Measurements from ENCODE around the gene RAPGEF4.

Gene RAPGEF4

GRCh38 chr2:173050684-173051083 is 315.0 kb downstream of the RAPGEF4 start:
- H3K9ac ChIP-seq (ENCODE audit: low read length) = no peak overlapping the region
- no CpG with 5 or more reads among the region's 4 CpGs for WGBS (ENCODE audit: extremely low coverage, insufficient coverage, insufficient read length)
- H3K27me3 ChIP-seq (ENCODE audit: insufficient read depth, low read length) = no peaks in the 10 kb centered on the region
- H3K4me1 ChIP-seq (ENCODE audit: control insufficient read depth in 1 of 2, insufficient read depth in 2 of 2, low read length in 2 of 2) = peaks cover 3 to 11% of the 10 kb centered on the region in 2 experiments
- H2BK5ac ChIP-seq (ENCODE audit: low read depth, low read length, poor library complexity) = no peak overlapping the region
- no peaks in the 10 kb centered on the region for H3K79me2 ChIP-seq (ENCODE audit: control insufficient read depth, insufficient read depth, low read length, poor library complexity)
- H3K79me1 ChIP-seq (ENCODE audit: low read length) = peaks cover 3% of the 10 kb centered on the region
- DNase-seq = peak; percentile 16 to 24
- peak overlapping the region; percentile 63 for H2BK120ac ChIP-seq (ENCODE audit: insufficient read depth, low read length, poor library complexity)
- no peak overlapping the region for H3K4me2 ChIP-seq (ENCODE audit: low read length)
- H4K91ac ChIP-seq (ENCODE audit: low read depth, low read length) = peak overlapping the region; percentile 25
- H2AFZ ChIP-seq (ENCODE audit: insufficient read depth, low read length, poor library complexity) = no peak overlapping the region
- H3K23ac ChIP-seq (ENCODE audit: low read length) = no peak overlapping the region
- H4K8ac ChIP-seq (ENCODE audit: low read depth, low read length) = no peak overlapping the region
- H3K4ac ChIP-seq (ENCODE audit: low read depth, low read length) = no peak overlapping the region
- H3K36me3 ChIP-seq (ENCODE audit: control insufficient read depth in 1 of 2, insufficient read depth in 2 of 2, low read length in 2 of 2) = no peaks in the 10 kb centered on the region
- no peak overlapping the region for H3K4me3 ChIP-seq (ENCODE audit: low read depth, low read length)
- no peak overlapping the region for H2AK5ac ChIP-seq (ENCODE audit: low read length)
- H3K27ac ChIP-seq (ENCODE audit: low read depth, low read length) = no peak overlapping the region
- no peak overlapping the region for H3K18ac ChIP-seq (ENCODE audit: low read length)
- no peak overlapping the region for H4K12ac ChIP-seq (ENCODE audit: low read depth, low read length)
- no peak overlapping the region for H3K14ac ChIP-seq (ENCODE audit: low read length)
- peak overlapping the region; percentile 24 for H2BK12ac ChIP-seq (ENCODE audit: low read length)
- H3K9me3 ChIP-seq (ENCODE audit: insufficient read depth, low read depth, low read length) = no peaks in the 10 kb centered on the region

GRCh38 chr2:173051463-173052215 is 316.0 kb downstream of the RAPGEF4 start:
- Histone ChIP-seq H3K79me1 (ENCODE audit: low read length) (peaks cover 3% of the 10 kb centered on the region), H3K4me2 (ENCODE audit: low read length) (no peak overlapping the region), H3K14ac (ENCODE audit: low read length) (no peak overlapping the region), H2AFZ (ENCODE audit: insufficient read depth, low read length, poor library complexity) (no peak overlapping the region), H3K23ac (ENCODE audit: low read length) (no peak overlapping the region), H3K9me3 (ENCODE audit: insufficient read depth, low read depth, low read length) (no peaks in the 10 kb centered on the region), H3K4me1 (ENCODE audit: control insufficient read depth in 1 of 2, insufficient read depth in 2 of 2, low read length in 2 of 2) (peaks cover 3 to 11% of the 10 kb centered on the region in 2 experiments), H3K4me3 (ENCODE audit: low read depth, low read length) (no peak overlapping the region), H4K12ac (ENCODE audit: low read depth, low read length) (no peak overlapping the region), H3K9ac (ENCODE audit: low read length) (no peak overlapping the region), H2BK120ac (ENCODE audit: insufficient read depth, low read length, poor library complexity) (no peak overlapping the region), H3K36me3 (ENCODE audit: control insufficient read depth in 1 of 2, insufficient read depth in 2 of 2, low read length in 2 of 2) (no peaks in the 10 kb centered on the region), H2AK5ac (ENCODE audit: low read length) (no peak overlapping the region), H3K27me3 (ENCODE audit: insufficient read depth, low read length) (no peaks in the 10 kb centered on the region), H3K27ac (ENCODE audit: low read depth, low read length) (peak overlapping the region; percentile 11), H3K4ac (ENCODE audit: low read depth, low read length) (no peak overlapping the region), H2BK5ac (ENCODE audit: low read depth, low read length, poor library complexity) (no peak overlapping the region), H3K18ac (ENCODE audit: low read length) (no peak overlapping the region), H2BK12ac (ENCODE audit: low read length) (no peak overlapping the region), H4K91ac (ENCODE audit: low read depth, low read length) (no peak overlapping the region), H4K8ac (ENCODE audit: low read depth, low read length) (no peak overlapping the region), H3K79me2 (ENCODE audit: control insufficient read depth, insufficient read depth, low read length, poor library complexity) (no peaks in the 10 kb centered on the region)
- WGBS (ENCODE audit: extremely low coverage, insufficient coverage, insufficient read length) = no CpG with 5 or more reads among the region's 7 CpGs
- peak; percentile 12 to 41 for DNase-seq

GRCh38 chr2:173053043-173053699 is 317.5 kb downstream of the RAPGEF4 start:
- no peak overlapping the region for H3K4ac ChIP-seq (ENCODE audit: low read depth, low read length)
- no peaks in the 10 kb centered on the region for H3K27me3 ChIP-seq (ENCODE audit: insufficient read depth, low read length)
- no peak overlapping the region for H2BK120ac ChIP-seq (ENCODE audit: insufficient read depth, low read length, poor library complexity)
- no peak overlapping the region for H3K14ac ChIP-seq (ENCODE audit: low read length)
- H4K8ac ChIP-seq (ENCODE audit: low read depth, low read length) = no peak overlapping the region
- H3K9me3 ChIP-seq (ENCODE audit: insufficient read depth, low read depth, low read length) = no peaks in the 10 kb centered on the region
- peaks cover 3 to 11% of the 10 kb centered on the region in 2 experiments for H3K4me1 ChIP-seq (ENCODE audit: control insufficient read depth in 1 of 2, insufficient read depth in 2 of 2, low read length in 2 of 2)
- H3K79me2 ChIP-seq (ENCODE audit: control insufficient read depth, insufficient read depth, low read length, poor library complexity) = no peaks in the 10 kb centered on the region
- no peak overlapping the region for H3K4me3 ChIP-seq (ENCODE audit: low read depth, low read length)
- H3K4me2 ChIP-seq (ENCODE audit: low read length) = no peak overlapping the region
- no peak overlapping the region for H4K91ac ChIP-seq (ENCODE audit: low read depth, low read length)
- peaks cover 3% of the 10 kb centered on the region for H3K79me1 ChIP-seq (ENCODE audit: low read length)
- H3K27ac ChIP-seq (ENCODE audit: low read depth, low read length) = peak overlapping the region; percentile 62
- H2AFZ ChIP-seq (ENCODE audit: insufficient read depth, low read length, poor library complexity) = no peak overlapping the region
- H2BK12ac ChIP-seq (ENCODE audit: low read length) = no peak overlapping the region
- no peaks in the 10 kb centered on the region for H3K36me3 ChIP-seq (ENCODE audit: control insufficient read depth in 1 of 2, insufficient read depth in 2 of 2, low read length in 2 of 2)
- no peak overlapping the region for H4K12ac ChIP-seq (ENCODE audit: low read depth, low read length)
- H3K23ac ChIP-seq (ENCODE audit: low read length) = no peak overlapping the region
- DNase-seq = peak in 1 of 2 donors; percentile 29
- H3K18ac ChIP-seq (ENCODE audit: low read length) = no peak overlapping the region
- H3K9ac ChIP-seq (ENCODE audit: low read length) = no peak overlapping the region
- no peak overlapping the region for H2AK5ac ChIP-seq (ENCODE audit: low read length)
- no CpG with 5 or more reads among the region's 3 CpGs for WGBS (ENCODE audit: extremely low coverage, insufficient coverage, insufficient read length)
- no peak overlapping the region for H2BK5ac ChIP-seq (ENCODE audit: low read depth, low read length, poor library complexity)

GRCh38 chr2:173054466-173054865 is 318.8 kb downstream of the RAPGEF4 start:
- no peak overlapping the region for H2BK120ac ChIP-seq (ENCODE audit: insufficient read depth, low read length, poor library complexity)
- H3K79me1 ChIP-seq (ENCODE audit: low read length) = peaks cover 1% of the 10 kb centered on the region
- no CpG with 5 or more reads among the region's 3 CpGs for WGBS (ENCODE audit: extremely low coverage, insufficient coverage, insufficient read length)
- H3K36me3 ChIP-seq (ENCODE audit: control insufficient read depth in 1 of 2, insufficient read depth in 2 of 2, low read length in 2 of 2) = no peaks in the 10 kb centered on the region
- peak; percentile 20 to 84 for DNase-seq
- H4K91ac ChIP-seq (ENCODE audit: low read depth, low read length) = no peak overlapping the region
- no peak overlapping the region for H4K12ac ChIP-seq (ENCODE audit: low read depth, low read length)
- no peak overlapping the region for H3K9ac ChIP-seq (ENCODE audit: low read length)
- no peak overlapping the region for H2AFZ ChIP-seq (ENCODE audit: insufficient read depth, low read length, poor library complexity)
- H4K8ac ChIP-seq (ENCODE audit: low read depth, low read length) = no peak overlapping the region
- no peak overlapping the region for H2BK12ac ChIP-seq (ENCODE audit: low read length)
- peaks cover 3 to 10% of the 10 kb centered on the region in 2 experiments for H3K4me1 ChIP-seq (ENCODE audit: control insufficient read depth in 1 of 2, insufficient read depth in 2 of 2, low read length in 2 of 2)
- no peak overlapping the region for H2AK5ac ChIP-seq (ENCODE audit: low read length)
- no peaks in the 10 kb centered on the region for H3K79me2 ChIP-seq (ENCODE audit: control insufficient read depth, insufficient read depth, low read length, poor library complexity)
- H3K27me3 ChIP-seq (ENCODE audit: insufficient read depth, low read length) = no peaks in the 10 kb centered on the region
- H3K14ac ChIP-seq (ENCODE audit: low read length) = no peak overlapping the region
- H3K4me2 ChIP-seq (ENCODE audit: low read length) = no peak overlapping the region
- no peak overlapping the region for H3K27ac ChIP-seq (ENCODE audit: low read depth, low read length)
- no peak overlapping the region for H3K4ac ChIP-seq (ENCODE audit: low read depth, low read length)
- no peak overlapping the region for H2BK5ac ChIP-seq (ENCODE audit: low read depth, low read length, poor library complexity)
- H3K4me3 ChIP-seq (ENCODE audit: low read depth, low read length) = no peak overlapping the region
- H3K23ac ChIP-seq (ENCODE audit: low read length) = no peak overlapping the region
- H3K18ac ChIP-seq (ENCODE audit: low read length) = no peak overlapping the region
- no peaks in the 10 kb centered on the region for H3K9me3 ChIP-seq (ENCODE audit: insufficient read depth, low read depth, low read length)

Measured in trophoblast cell (in vitro differentiated cells and primary cell).